Cardiac fibroblast (primary cell): Measurements from ENCODE around the gene CCDC6.
A peak's percentile ranks its signal among the peaks of the same experiment; 100 is the strongest.

Experiments used
- DNase-seq, 2 donors: peaks; one replicate each; pipeline versions ENCODE4 v3.0.0 to v3.0.0-alpha.2; 2010; ENCODE audit warnings: low read depth in 2 of 2
- H3K4me3 ChIP-seq, 2 donors: replicated peaks in 1 of 2; 1 replicate in 1 of 2; 2 replicates in 1 of 2; pipeline ENCODE4 v1.5.1; 2011; ENCODE audit warnings: low read depth in 2 of 2, low read length in 2 of 2, mild to moderate bottlenecking in 2 of 2, moderate library complexity in 1 of 2
- CTCF ChIP-seq: IDR thresholded peaks from one replicate; pipeline ENCODE4 v1.5.1; 2011; ENCODE audit warnings: low read depth, mild to moderate bottlenecking, low read length, inconsistent platforms

The CCDC6 gene

DNA sequence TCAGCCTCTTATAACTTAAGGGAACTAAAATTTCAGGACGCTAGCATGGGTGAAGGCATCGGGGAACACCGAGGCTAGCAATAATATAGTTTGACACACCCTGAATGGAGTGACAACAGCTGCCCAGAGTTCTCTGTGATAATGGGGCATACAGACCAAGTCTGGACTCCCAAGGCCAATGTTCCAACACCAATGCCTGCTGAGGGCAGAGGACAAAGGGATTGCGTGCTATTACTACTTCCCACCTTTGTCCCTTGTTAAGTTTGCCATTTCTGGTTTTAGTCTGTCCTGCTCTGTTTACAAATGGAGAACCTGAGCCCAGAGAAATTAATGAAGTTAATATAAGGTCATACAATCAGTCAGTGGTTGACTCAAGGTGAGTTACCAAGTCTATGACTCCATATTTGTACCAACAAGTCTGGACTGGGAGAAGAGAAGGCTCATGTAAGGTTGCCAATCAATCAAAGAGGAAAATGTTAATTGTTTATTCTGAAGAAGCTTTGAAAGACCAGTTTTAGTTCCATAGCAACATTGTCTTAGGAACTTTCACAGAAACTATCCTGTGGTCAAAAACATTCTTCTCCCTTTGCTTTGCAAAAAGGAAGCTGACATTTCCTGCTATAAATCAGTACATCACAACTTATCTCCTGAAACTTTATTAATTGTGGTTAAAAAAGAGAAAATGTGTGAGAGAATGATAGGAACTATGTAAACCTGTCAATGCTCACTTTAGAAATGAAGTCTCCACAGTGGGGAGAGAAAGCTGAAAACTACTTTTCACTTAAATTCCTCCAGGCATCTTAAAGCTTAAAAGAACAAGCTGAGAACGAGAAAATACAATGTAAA is 74.5 kb downstream of the CCDC6 start:
- H3K4me3 ChIP-seq, result no peak overlapping the region
- TF ChIP-seq CTCF, result no peak
- DNase-seq, result no peak

DNA sequence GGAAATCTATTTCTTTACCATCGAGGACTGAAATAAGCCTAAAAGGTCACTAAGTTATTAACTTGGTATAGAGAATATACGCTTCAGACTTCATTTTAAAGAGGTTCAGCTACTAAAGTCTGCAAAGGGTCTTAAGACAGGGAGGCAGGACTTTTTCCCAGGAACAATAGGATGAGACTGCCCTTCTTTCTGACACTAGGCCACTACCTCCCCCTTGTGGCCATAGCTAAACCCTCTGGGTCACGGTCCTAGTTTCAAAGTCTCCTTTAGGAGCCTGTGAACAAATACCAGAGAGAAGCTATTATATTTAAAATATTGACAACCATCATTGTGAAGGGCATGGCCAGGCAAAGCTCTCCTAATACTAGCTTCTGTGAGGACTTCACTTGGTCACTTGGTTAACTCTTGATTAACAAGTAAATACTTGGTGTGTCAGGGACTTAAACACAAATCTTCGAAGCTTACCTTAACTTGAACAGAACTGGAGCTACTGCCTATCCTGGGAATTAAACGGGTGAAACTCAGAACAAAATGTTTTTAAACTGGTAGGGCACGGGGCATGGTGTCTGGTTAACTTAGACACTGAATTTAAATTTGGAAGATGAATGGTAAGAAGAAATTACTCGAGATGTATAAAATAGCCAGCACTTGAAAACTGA is 75.6 kb downstream of the CCDC6 start:
- no peak overlapping the region for H3K4me3 ChIP-seq
- peak; percentile 75 for DNase-seq
- TF ChIP-seq CTCF, result peak; percentile 92

DNA sequence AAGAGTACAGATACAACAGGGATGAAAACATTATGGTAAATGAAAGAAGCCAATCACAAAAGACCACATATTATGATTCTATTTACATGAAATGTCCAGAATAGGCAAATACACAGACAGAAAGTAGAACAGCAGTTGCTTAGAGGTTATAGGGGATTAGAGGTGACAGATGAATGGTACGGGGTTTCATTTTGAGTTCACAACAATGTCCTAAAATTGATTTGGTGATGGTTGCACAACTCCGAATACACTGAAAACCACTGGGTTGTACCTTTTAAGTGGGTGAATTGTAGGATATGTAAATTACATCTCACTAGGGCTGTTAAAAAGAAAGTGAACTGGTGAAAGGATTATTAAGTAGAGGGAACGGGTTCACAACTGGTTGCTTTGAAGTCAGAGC is 76.8 kb downstream of the CCDC6 start:
- H3K4me3 ChIP-seq, result no peak overlapping the region
- TF ChIP-seq CTCF, result no peak
- DNase-seq, result no peak

- no peak for DNase-seq
- TF ChIP-seq CTCF, result no peak
- H3K4me3 ChIP-seq, result no peak overlapping the region
Measured at GRCh38 chr10:59829024-59829423, 77.3 kb downstream of the CCDC6 start.

GRCh38 chr10:59825932-59826331 is 80.4 kb downstream of the CCDC6 start:
- no peak overlapping the region for H3K4me3 ChIP-seq
- DNase-seq, result peak in 1 of 2 donors; percentile 42
- TF ChIP-seq CTCF, result no peak

DNA sequence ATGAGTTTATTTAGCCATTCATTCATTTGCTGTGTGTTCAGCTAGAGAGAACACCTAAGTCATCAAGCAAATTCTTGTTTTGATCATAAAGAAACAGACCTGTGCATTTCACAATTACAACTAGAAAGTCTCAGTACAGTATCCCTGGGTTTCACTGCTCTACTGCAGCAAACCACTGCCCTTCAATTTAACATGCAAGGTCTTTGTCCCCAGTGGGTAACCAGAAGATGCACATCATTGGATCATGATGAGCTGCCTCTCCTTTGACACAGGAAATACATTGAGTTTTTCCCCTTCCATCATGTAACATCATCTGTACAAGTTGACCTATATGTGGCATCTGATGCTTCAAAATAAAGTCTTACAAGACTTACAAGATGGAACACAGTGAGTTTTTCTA is 82.6 kb downstream of the CCDC6 start:
- TF ChIP-seq CTCF, result no peak
- DNase-seq, result no peak
- no peak overlapping the region for H3K4me3 ChIP-seq
